GM18951 (cell line): ENCODE measurements around the gene RIPK1.
"Not testable (repeated sequence)": the region's sequence is repeated elsewhere in the genome, so short reads cannot be mapped to it uniquely, and the experiment has no call there.

Experiments
- POLR2A ChIP-seq: IDR thresholded peaks from 4 replicates; pipeline ENCODE4 v1.6.1; 2011; ENCODE audit warnings: mild to moderate bottlenecking; ENCODE audit not compliant: insufficient read length, insufficient read depth; ENCODE audit errors: extremely low read depth
- in situ Hi-C: fragments of 300-500 bp; cut with MboI; formaldehyde crosslinking; loops from one replicate; pipeline ENCODE4 v1.12.0; 2022; ENCODE audit warnings: low sequenced_read_pairs, mixed read lengths, inconsistent platforms; ENCODE audit not compliant: unreplicated experiment

RIPK1 gene

DNA sequence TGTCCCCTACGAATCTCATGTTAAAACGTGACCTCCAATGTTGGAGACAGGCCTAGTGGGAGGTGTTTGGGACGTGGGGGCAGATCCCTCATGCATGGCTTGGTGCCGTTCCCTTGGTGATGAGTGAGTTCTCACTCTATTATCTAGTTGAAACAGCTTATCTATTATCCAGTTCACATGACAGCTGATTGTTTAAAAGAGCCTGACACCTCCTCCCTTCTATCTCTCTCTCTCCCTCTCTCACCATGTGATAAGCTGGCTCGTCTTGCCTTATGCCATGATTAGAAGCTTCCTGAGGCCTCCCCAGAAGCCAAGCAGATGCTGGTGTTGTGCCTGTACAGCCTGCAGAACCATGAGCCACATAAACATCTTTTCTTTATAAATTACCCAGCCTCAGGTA lies 32.9 kb upstream of the RIPK1 start:
- in situ Hi-C loops: no loop called here
- no peak for TF ChIP-seq POLR2A

DNA sequence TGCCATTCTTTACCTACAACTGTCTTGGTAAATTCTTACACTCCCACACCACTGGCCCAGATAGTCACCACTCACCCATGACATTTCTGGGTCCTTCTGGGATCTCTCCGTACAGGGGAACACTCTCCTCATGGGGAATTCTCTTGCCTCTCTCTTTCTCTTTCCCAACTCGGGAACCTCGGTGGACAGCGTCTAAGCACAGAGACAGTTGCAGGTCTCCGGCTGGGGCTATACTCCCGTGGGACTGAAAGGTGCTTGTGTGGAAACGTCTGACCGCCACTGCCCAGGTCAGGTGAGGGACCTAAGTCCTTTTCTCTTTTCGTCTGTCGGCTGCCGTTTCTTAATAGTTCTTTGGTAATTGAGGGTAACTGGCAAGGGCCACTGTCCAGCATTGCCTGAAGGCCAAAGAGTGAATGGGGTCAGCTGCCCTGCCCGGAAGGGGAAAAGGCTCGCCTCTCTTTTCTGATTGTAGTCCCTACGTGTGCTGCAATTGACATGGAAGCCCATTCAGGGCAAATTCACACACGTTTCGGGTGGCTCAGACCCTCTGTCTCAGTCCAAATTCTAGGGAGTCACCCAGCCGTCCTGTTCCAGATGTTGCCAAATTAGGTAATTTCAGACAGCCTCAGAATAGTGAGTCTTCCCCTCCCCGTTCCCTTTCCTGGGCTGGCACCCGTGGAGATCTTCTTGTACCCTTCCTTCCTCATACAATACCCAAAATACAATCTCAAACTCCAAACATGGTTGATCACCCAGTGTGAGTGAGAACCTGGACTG lies 31.2 kb upstream of the RIPK1 start:
- TF ChIP-seq POLR2A: no peak

DNA sequence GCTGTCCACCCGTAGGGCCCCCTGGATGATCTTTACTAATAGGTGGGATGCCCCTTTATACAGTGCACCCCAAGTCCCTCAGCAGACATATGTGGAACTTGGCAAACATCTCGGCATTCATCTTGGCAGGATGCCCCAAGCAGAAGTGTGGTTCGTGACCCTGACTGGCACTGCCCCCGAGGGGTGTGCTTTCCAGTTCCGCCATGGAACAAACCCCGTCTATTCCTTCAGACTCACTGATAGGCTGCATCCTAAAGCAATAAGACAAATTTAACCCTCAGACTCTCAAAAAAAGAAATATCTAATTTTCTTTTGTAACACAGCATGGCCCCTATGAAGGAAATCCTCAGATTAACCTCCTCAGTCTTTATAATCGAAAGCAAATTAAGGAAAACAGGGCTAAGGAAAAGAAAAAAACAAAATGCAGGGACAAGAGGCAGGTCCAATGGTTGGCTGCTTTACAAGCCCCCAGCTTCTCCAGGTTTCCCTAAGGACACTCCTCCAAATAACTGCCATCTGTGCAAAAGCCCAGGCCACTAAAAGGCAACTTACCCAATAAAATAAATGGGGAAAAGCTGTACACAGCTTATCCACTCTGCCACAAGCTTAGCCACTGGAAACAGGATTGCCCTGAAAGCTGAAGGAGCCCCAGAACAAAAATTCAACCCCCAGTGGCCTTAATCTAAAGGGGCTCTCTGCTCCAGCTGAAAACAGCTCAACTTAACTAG lies 30.5 kb upstream of the RIPK1 start:
- in situ Hi-C loops: no loop called here
- TF ChIP-seq POLR2A: no peak

More for the DNA sequence above, 31.2 kb upstream of the RIPK1 start:
- in situ Hi-C loops: no loop called here

DNA sequence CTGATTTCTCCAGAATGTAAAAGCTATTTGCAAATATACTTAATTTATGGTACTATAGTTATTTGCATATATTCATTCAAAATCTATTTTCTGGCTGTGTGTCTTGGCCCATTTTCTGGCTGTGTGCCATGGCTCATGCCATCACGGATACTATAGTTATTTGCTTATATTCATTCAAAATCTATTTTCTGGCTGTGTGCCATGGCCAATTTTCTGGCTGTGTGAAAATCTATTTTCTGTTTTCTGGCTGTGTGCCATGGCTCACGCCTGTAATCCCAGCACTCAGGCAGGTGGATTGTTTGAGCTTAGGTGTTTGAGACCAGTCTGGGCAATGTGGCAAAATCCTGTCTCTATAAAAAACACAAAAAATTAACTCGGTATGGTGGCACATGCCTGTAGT lies 28.9 kb upstream of the RIPK1 start:
- in situ Hi-C loops: no loop called here
- TF ChIP-seq POLR2A: no peak

DNA sequence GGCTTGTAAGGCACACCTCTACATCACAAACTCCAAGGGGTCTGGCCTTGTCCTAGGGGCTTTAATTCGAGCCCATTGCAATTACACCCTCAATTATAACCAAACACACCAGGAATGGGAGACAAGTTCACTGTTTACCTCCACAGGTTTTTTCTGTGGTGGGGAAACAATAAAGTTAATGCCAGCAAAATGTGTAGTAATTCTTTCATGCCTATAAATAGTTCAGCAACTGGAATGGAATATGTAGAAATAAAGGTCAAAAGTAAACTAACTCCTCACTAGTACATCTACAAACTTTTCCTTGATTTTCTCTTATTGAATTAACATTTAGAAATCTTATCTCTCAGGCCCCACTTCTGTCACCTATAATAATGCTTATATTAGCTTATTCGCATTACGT lies 27.1 kb upstream of the RIPK1 start:
- TF ChIP-seq POLR2A: no peak
- in situ Hi-C loops: no loop called here

DNA sequence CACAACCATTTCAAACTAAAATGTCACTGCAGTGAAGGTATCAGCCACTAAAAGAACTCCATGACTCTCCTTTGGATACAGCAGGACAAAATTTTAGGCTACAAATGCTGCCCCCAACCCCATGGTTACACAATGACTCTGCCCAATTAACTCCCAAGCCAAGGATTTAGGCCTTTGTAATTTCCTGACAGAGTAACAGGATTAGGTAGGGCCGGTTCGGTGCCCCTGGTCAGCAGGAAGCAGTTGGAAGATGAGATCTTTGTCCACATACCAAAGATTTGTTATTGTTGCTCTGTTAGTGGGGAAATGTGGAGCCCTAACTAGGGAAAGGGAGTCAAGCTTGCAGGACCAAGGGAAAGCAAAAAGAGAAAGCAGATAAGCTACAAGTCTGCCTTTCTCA lies 26.7 kb upstream of the RIPK1 start:
- no peak for TF ChIP-seq POLR2A
- in situ Hi-C loops: no loop called here

DNA sequence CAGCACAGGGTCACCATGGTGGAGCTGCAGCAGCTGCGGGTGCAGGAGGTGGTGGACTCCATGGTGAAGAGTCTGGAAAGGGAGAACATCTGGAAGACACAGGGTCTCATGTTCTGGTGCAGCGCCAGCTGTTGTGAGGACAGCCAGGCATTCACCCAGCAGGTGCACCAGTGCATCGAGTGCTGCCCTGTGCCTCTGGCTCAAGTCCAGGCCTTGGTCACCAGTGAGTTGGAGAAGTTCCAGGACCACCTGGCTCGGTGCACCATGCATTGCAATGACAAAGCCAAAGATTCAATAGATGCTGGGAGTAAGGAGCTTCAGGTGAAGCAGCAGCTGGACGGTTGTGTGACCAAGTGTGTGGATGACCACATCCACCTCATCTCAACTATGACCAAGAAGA lies 22.9 kb upstream of the RIPK1 start:
- in situ Hi-C loops: loop anchor here (5.0 kb wide), 1 partner anchor 53 kb away; no protein-coding TSS in a partner anchor

DNA sequence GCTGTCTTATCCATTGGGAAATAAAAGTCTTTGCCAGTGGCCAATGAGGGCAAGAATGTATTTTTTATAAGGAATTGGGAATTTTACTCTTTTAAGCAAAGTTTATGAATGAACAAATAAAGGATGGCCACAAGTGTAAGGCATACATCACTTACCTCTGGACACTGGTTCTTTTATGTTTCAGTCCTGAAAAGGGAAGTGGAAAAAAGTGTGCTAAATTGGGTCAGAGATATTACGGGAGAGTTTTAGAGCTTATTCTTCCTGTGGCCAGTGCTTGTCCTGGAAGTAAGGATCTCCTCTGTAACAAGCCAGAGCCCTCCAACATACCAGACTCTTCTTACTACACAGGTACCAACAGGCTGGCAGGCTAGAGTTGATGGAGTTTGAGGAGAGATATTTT lies 22.5 kb upstream of the RIPK1 start:
- TF ChIP-seq POLR2A: no peak
- in situ Hi-C loops: loop anchor here (5.0 kb wide), 1 partner anchor 53 kb away; no protein-coding TSS in a partner anchor

More for the DNA sequence above, 22.9 kb upstream of the RIPK1 start:
- TF ChIP-seq POLR2A: no peak

DNA sequence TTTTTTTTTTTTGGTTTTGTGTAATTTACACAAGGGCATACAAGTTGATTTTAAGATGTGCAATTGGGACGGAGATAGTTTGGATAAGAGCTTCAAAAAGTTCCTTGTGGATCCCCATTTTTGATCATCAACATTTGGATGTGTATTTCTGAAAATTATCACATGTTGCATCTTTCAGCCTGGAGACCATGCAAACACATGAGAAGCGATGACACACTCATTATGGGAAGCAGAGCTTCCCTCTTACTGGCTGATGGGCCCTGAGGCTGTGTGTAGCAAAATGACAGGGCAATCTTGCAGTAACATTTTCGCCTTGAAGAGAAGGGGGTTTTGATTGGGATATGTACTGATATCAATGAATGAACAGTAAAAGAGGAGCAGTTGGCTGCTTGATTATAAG lies 22.0 kb upstream of the RIPK1 start:
- in situ Hi-C loops: loop anchor here (5.0 kb wide), 1 partner anchor 54 kb away; no protein-coding TSS in a partner anchor
- TF ChIP-seq POLR2A: no peak

DNA sequence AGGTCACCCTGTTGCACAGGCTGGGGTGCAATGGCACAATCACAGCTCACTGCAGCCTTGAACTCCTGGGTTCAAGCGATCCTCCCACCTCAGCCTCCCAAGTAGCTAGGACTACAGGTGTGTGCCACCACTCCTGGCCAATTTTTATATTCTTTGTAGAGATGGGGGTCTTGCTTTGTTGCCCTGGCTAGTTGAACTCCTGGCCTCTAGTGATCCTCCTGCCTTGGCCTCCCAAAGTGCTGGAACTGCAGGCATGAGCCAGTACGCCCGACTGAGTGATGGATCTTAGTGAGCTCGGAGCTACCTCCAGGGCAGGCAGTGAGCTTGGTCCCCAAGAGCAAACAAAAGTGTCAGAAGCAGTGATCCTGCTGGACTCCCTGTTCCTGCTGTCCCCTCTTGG lies 20.3 kb upstream of the RIPK1 start:
- in situ Hi-C loops: loop anchor here (5.0 kb wide), 1 partner anchor 56 kb away; no protein-coding TSS in a partner anchor

DNA sequence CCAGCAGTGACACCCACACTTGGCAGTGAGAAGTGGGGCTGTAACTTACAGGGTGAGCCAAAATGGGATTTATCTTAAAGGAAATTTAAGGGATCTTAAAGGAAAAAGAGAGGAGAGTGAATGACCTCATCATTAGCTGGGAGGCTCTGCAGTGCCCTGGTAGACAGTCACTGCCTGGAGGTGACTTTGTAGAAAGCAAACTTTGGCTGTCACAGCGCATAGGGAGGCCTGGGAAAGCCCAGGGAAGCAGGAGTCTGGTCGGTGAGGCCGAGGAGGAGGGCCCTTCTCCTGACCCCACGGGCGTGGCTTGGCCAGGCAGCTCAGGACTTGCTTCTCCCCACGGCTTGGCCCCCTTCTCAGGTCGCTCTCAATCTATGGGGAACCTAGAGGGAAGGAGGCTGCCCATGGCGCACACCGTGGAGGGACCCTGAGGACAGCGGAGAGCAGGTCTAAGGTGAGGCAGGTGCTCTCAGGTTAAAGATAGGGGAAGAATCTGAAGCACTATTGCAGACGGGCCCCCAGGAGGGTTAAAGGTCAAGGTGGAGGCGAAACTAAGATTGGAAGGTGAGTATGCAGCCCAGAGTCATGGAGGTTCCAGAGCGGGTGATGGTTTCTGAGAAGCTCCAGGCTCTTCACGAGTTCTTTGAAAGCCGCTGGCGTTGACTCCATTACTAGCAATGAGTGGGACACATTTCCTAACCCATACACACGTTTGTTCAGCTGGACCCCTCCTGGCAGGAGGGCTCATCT lies 15.6 kb upstream of the RIPK1 start:
- in situ Hi-C loops: no loop called here

DNA sequence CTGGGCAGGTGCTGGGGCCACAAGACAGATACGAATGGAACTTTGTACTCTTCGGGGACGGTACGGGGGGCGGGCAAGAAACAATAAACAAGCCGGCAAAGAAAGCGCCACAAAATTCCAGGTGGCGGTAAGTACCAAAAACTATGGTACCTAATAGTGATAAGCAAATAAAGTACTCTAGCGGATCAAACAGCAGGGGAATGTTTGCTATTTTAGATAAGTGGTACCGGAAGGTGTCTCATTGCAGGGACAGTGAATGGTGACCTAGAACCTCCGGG lies 15.1 kb upstream of the RIPK1 start:
- TF ChIP-seq POLR2A: no peak
- in situ Hi-C loops: no loop called here

More for the DNA sequence above, 15.6 kb upstream of the RIPK1 start:
- no peak for TF ChIP-seq POLR2A

DNA sequence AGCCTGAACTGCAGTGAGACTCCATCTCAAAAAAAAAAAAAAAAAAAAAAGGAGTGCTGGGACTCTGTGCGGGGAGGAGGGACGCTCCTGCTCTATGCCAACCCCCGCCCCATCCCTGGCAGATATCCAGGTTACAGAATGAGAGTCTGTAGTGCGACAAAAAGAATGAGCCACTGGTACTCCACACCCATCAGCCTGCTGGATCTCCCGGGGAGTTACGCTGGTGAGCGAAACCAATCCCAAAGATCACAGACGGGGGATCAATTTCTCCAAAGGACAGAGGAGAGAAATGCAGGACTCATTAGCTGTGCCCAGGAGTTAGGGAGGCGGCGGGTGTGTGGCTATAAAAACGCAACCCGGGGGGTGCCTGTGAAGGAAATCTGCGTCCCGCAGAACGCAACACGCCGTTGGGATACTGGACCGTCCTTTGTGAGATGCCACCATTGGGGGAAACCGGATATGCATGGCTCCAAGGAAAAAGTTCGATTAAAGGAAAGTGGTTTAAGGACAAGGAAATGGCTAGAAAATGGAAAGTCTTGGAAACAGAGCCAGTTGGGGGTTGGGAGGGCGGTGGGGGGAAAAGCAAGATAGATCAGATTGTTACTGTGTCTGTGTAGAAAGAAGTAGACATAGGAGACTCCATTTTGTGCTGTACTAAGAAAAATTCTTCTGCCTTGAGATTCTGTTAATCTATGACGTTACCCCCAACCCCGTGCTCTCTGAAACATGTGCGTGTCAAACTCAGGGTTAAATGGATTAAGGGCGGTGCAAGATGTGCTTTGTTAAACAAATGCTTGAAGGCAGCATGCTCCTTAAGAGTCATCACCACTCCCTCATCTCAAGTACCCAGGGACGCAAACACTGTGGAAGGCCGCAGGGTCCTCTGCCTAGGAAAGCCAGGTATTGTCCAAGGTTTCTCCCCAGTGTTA lies 13.8 kb upstream of the RIPK1 start:
- in situ Hi-C loops: not testable (repeated sequence)

DNA sequence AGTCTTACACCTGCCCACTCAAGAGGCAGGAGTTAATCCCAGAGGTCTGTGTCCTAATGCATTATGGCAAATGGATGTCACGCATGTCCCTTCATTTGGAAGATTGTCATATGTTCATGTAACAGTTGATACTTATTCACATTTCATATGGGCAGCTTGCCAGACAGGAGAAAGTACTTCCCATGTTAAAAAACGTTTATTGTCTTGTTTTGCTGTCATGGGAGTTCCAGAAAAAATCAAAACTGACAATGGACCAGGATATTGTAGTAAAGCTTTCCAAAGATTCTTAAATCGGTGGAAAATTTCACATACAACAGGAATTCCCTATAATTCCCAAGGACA lies 13.2 kb upstream of the RIPK1 start:
- in situ Hi-C loops: not testable (repeated sequence)
